GM19467 (cell line): ENCODE data around the gene SHC3.

ENCODE experiments used
- ATAC-seq: cut with Tn5 transposase; IDR thresholded peaks from one replicate; pipeline ENCODE4 v1.9.1; 2021; ENCODE audit warnings: mild to moderate bottlenecking, moderate library complexity; ENCODE audit not compliant: unreplicated experiment

The SHC3 gene

DNA sequence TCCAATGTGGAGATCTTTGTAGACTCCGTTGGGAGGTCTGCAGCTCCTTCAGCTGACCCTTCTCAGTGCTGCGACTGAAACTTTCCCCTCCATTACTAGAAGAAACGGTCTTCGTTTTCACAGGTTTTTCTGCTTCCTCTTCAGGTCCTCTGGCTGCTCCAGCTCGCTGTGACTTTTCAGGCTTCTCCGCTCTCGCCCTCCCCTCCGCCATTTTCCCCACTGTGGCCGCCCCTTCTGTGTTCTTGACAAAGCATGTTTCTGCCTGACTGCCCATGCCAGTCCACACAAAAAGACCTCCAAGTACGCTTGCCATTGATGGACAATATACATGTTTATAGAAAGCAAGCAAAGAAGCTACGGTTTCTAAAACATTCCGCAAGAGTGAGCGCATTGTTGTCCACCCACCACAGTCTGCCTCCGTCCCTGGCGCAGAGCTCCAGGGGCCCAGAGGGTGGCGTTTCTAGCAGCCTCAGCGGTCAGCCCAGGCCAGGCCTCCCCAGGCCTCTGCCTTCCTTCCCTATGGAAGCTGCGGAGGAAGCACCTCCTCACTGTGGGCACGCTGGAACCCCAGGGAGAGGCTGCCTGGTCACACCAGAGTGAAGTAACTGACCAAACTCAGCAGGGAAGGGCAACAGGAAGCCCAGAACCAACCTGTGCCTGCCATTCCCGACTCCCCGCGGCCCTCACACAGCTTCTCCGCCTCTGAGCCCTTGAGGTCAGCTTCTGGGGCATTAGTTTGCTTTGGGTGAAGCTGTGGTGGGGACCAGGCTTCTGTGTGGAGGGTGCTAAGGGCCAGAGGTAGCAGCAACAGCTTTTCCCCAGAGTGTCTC is 207.3 kb downstream of the SHC3 start:
- ATAC-seq, result no peak

DNA sequence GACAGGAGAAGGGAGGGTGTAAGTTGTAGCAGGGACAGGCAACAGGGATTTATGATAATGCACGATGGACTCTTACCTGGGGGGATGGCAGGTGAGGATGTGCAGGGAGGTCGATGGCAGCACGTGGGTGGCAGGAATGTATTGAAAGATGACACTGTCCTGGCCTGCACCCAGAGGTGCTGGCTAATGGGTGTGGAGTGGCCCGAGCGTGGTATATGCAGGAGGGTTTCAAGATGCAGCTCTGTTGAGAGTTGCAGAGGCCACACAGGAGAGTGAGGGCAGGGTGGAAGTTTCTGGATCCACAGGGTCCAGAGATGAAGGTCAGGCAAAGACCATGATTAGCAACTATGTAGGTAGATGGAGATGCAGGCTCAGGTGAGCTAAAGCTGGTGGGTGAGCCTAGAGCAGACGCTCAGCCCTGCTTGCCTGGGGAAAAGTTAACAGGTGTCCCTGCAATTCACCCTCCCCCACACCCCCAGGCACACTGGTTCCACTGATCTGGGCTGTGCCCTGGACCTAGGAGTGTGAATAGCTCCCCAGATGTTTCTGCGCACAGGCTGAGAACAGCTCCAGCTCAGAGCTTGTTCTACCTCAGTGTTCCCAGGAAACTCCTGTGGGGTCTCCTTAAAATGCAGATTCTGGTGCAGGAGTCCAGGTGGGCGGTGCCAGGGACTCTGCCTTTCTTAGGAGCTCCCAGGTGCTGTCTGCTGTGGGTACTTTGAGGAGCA is 208.8 kb downstream of the SHC3 start:
- no peak for ATAC-seq

DNA sequence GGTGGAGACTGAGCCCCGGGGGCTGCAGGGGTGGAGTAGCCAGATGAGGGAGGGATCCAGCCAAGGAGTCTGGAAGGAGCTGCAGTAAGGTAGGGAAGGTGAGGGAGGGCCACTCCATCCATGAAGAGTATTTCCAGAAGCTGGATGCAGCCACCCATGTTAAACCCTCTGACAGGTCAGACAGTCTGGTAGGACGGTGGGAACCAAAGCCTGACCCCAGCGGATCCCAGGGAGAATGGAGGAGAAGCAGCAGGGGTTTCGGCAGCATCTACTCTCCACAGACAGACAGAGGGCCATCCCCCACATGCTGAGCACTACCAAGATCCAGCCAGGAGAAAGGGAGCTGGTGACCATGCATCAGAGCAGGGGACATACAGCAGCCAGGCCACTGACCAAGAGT is 209.8 kb downstream of the SHC3 start:
- ATAC-seq, result no peak

DNA sequence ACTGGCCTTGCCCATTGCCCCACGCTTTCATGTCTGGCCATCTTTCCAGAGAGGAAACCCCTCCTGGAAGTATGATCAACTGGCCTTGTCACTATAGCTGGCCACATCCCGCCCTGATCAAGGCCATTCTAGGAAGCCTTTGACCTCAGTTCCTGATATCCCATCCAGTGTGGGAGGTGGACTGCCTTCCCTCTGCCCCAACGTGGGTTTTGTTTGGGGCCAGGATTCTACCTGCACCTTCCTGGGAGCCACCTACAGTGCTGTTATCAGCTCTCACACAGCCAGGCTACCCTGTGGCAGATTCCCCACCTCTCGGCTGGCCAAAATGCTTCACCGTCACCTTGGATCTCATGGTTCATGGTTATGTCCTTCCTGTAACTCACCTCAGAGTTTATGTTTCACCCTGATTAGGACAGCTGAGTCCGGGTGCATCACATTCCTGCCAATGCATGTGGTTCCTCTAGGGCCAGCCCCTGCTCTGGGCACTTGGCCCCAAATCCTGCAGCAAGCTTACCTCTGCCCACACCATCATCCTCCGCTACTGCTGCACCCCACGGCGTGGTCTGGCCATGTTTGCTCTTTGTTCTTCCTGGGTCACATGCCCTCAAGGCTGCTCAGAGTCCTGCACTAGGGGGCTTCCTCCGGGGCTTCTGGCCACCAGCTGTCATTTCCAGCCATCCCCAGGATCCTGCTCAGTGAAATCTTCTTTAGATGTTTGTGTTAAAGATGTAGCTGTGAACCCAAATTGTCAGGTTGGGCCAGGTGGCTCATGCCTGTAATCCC is 211.5 kb downstream of the SHC3 start:
- ATAC-seq, result no peak

DNA sequence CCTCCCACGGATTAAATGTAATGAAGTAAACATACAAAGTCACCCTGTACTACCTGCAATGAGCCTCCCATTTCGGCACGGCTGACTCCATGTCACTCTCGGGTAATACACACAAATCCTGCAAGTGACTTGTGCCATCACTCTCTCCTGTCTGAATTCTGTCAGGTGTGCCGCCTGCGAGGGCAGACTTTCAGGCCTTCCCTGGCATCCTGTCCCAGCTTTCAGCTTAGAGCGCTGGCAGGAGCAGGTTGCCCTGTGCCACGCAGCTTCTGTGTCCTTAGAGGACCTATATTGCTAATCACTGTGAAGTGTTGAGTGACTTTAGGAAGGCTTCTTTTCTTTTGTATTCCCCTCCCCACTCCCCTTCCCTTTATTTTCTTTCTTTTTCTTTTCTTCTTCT is 213.1 kb downstream of the SHC3 start:
- ATAC-seq, result no peak

DNA sequence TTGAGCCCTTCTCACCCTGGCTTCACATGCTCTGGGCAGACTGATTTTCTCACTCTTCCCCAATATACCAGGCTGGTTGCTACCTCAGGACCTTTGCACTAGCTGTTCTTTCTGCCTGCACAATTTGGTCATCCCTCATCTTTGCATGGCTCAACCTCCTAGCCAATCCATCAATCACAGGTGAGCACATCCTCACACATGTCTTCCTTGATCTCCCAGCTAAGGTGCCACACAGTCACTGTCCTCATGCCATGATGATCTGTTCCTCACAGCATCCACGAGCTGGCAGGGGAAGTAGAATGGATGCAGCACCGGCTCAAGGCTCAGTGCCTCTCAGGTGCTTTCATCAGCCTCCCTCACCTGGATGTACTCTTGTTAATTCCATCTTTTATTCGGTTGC is 218.0 kb downstream of the SHC3 start:
- ATAC-seq, result no peak

DNA sequence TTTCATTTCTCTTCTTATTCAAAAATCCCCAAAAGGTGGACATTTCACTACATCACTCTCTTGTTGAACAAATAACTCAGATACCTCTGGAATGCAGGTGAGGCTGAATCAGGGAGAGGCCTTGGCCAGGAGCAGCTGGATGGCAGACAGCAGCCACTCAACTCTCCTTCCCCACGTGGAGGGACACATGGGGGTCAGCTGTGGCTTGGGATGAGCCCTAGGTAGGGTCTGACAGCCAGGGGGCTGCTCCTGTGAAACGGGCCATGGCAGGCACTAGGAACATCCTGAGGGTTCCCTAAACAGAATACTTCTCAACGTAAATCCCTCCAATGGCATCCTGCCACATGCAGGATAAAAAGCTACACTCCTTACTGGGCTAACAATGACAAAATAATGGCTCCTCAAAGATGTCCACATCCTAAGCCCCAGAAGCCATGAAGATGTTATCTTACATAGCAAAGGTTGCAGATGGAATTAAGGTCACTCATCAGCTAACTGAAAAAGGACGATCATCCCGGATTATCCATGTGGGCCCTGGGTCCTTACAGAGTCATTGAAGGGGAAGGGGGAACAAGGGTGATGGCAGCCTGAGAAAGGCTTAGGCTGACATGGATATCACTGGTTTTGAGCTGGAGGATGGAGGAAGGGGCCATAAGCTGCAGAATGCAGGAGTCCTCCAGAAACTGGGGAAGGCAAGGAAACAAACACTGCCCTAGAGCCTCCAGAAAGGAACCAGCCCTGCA is 218.7 kb downstream of the SHC3 start:
- no peak for ATAC-seq

DNA sequence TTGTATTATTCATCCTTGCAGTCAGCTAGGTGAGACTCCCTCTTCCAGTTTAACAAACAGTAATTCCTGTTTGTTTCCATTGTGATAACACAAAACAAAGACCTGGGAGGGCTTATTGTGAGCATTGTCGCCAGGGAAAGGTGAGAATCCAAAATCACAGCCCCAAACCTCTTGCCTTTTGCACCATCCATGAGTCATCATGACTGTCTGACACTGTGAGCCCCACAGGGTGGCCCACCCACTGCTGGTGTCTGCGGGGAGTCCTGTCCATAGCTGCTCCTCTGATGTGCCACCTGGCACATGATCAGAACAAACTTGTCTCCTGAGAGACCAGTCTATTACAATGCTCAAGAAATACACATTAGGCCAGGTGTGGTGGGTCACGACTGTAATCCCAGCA is 221.1 kb downstream of the SHC3 start:
- ATAC-seq, result no peak
